SU-DHL-6 (cell line): Measurements from ENCODE around the gene NRL.

ENCODE experiments used
- H2AFZ ChIP-seq: fragments of 200-600 bp; sonication (generic); 2 replicates; pipeline ENCODE4 v1.6.1; 2014; ENCODE audit warnings: low read depth, mild to moderate bottlenecking, moderate library complexity, mixed read lengths, antibody characterized with exemption, low read length; ENCODE audit not compliant: severe bottlenecking
- H3F3A ChIP-seq: fragments of 200-600 bp; shearing (Covaris generic); 2 replicates; pipeline ENCODE4 v1.6.0; 2016; ENCODE audit warnings: antibody characterized with exemption, mild to moderate bottlenecking; ENCODE audit not compliant: insufficient read depth
- H3K27ac ChIP-seq: fragments of 200-600 bp; sonication (generic); 2 replicates; pipeline ENCODE4 v1.5.1; 2016; ENCODE audit warnings: low read depth, mild to moderate bottlenecking, low read length, moderate library complexity, mixed read lengths
- H3K27me3 ChIP-seq: fragments of 200-600 bp; sonication (generic), shearing (Covaris generic); 2 replicates; pipeline ENCODE4 v1.6.0; 2014; ENCODE audit warnings: mild to moderate bottlenecking, low read length
- H3K36me3 ChIP-seq: fragments of 200-600 bp; sonication (generic); 2 replicates; pipeline ENCODE4 v1.6.1; 2014; ENCODE audit warnings: mild to moderate bottlenecking, low read length, mixed read lengths
- H3K4me2 ChIP-seq: fragments of 300-600, 200-600 bp; shearing (Covaris generic), sonication (generic); 2 replicates; pipeline ENCODE4 v1.6.0; 2014; ENCODE audit warnings: low read length, low read depth, mild to moderate bottlenecking; ENCODE audit not compliant: poor library complexity, severe bottlenecking
- H3K4me3 ChIP-seq: fragments of 200-600 bp; sonication (generic); 2 replicates; pipeline ENCODE4 v1.5.1; 2014; ENCODE audit warnings: antibody characterized with exemption, low read length, mild to moderate bottlenecking, mixed read lengths; ENCODE audit not compliant: insufficient read depth, poor library complexity, severe bottlenecking
- H3K79me2 ChIP-seq: fragments of 200-600 bp; sonication (generic); 2 replicates; pipeline ENCODE4 v1.6.1; 2014; ENCODE audit warnings: mild to moderate bottlenecking, low read length, moderate library complexity; ENCODE audit not compliant: insufficient read depth
- H3K9ac ChIP-seq: fragments of 200-600 bp; sonication (generic); 2 replicates; pipeline ENCODE4 v1.7.0; 2014; ENCODE audit warnings: mild to moderate bottlenecking, low read length
- H3K9me2 ChIP-seq: fragments of 200-600 bp; sonication (generic); replicated peaks from 2 replicates; pipeline ENCODE4 v1.6.1; 2014; ENCODE audit warnings: low read length; ENCODE audit not compliant: insufficient read depth
- H3K9me3 ChIP-seq: fragments of 200-600 bp; sonication (generic); 2 replicates; pipeline ENCODE4 v1.6.1; 2014; ENCODE audit warnings: low read length, mixed read lengths; ENCODE audit not compliant: insufficient read depth
- H4K20me1 ChIP-seq: fragments of 200-600 bp; sonication (generic); 2 replicates; pipeline ENCODE4 v1.6.1; 2014; ENCODE audit warnings: low read depth, mild to moderate bottlenecking, antibody characterized with exemption, low read length, moderate library complexity, mixed read lengths
- CTCF ChIP-seq: fragments of 200-600 bp; sonication (generic); IDR thresholded peaks from one replicate; pipeline ENCODE4 v1.5.1; 2017; ENCODE audit warnings: antibody characterized with exemption, mild to moderate bottlenecking, low read length, moderate library complexity; ENCODE audit not compliant: insufficient read depth, poor library complexity, severe bottlenecking
- EZH2phosphoT487 ChIP-seq: fragments of 200-600 bp; sonication (generic), shearing (Covaris generic); conservative IDR thresholded peaks from 2 replicates; pipeline ENCODE4 v1.6.1; 2018; ENCODE audit warnings: mild to moderate bottlenecking, antibody characterized with exemption, low read length, moderate library complexity, mixed read lengths

NRL gene

GRCh38 chr14:24067133-24068082 lies 47.3 kb downstream of the NRL start:
- no peaks in the 10 kb centered on the region for H3K9me3 ChIP-seq
- H3K79me2 ChIP-seq, result no peaks in the 10 kb centered on the region
- H3K36me3 ChIP-seq, result no peaks in the 10 kb centered on the region
- no peaks in the 10 kb centered on the region for H3F3A ChIP-seq
- H3K27me3 ChIP-seq, result no peaks in the 10 kb centered on the region
- H3K27ac ChIP-seq, result no peak overlapping the region
- no peaks in the 10 kb centered on the region for H4K20me1 ChIP-seq
- no peak overlapping the region for H3K4me3 ChIP-seq
- TF ChIP-seq EZH2phosphoT487 (no peak), CTCF (no peak)
- H3K9me2 ChIP-seq, result no peaks in the 10 kb centered on the region
- H3K4me2 ChIP-seq, result no peak overlapping the region
- H2AFZ ChIP-seq, result no peak overlapping the region
- no peak overlapping the region for H3K9ac ChIP-seq

GRCh38 chr14:24066496-24067132 lies 48.1 kb downstream of the NRL start:
- Histone ChIP-seq H3K36me3 (no peaks in the 10 kb centered on the region), H3K4me3 (no peak overlapping the region), H3F3A (no peaks in the 10 kb centered on the region), H3K79me2 (no peaks in the 10 kb centered on the region), H3K9ac (no peak overlapping the region), H3K27me3 (no peaks in the 10 kb centered on the region), H2AFZ (no peak overlapping the region), H3K9me2 (no peaks in the 10 kb centered on the region), H3K4me2 (no peak overlapping the region), H3K27ac (no peak overlapping the region), H3K9me3 (no peaks in the 10 kb centered on the region), H4K20me1 (no peaks in the 10 kb centered on the region)
- no peak for TF ChIP-seq CTCF
- no peak for TF ChIP-seq EZH2phosphoT487

GRCh38 chr14:24065408-24065807 lies 49.3 kb downstream of the NRL start:
- no peak overlapping the region for H3K4me3 ChIP-seq
- H3K79me2 ChIP-seq, result no peaks in the 10 kb centered on the region
- no peak overlapping the region for H3K9ac ChIP-seq
- no peak overlapping the region for H3K27ac ChIP-seq
- H3F3A ChIP-seq, result no peaks in the 10 kb centered on the region
- no peaks in the 10 kb centered on the region for H3K27me3 ChIP-seq
- no peaks in the 10 kb centered on the region for H3K36me3 ChIP-seq
- no peaks in the 10 kb centered on the region for H3K9me3 ChIP-seq
- H2AFZ ChIP-seq, result no peak overlapping the region
- no peak overlapping the region for H3K4me2 ChIP-seq
- H4K20me1 ChIP-seq, result no peaks in the 10 kb centered on the region
- H3K9me2 ChIP-seq, result no peaks in the 10 kb centered on the region
- TF ChIP-seq CTCF, result no peak
- no peak for TF ChIP-seq EZH2phosphoT487
